Activated CD8-positive, alpha-beta memory T cell treated with anti-CD3 and anti-CD28 coated beads, Interleukin-2, amount 50 U/mL, for 24 hours (primary cell): ENCODE measurements around the gene MYO18A.

Experiments used
- DNase-seq: peaks from one replicate; pipeline ENCODE4 v3.0.0-alpha.2; 2020; ENCODE audit errors: extremely low read depth

Gene MYO18A

DNA sequence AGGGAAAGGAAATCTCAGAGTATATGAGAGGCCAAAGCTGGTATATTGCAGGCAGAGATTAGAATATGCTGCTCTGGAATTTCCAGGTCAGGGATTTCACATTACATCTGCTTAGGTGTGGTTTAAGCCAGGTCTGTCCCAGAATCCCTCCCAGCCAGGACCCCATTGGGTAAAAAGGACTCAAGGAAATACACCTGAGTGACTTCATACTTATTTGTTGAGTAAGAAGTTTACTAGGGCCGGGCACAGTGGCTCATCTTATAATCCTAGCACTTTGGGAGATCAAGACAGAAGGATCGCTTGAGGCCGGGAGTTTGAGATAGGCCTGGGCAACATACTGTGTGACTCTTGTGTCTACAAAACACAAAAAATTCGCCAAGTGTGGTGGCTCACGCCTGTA is 130.0 kb downstream of the MYO18A start:
- DNase-seq: no peak

DNA sequence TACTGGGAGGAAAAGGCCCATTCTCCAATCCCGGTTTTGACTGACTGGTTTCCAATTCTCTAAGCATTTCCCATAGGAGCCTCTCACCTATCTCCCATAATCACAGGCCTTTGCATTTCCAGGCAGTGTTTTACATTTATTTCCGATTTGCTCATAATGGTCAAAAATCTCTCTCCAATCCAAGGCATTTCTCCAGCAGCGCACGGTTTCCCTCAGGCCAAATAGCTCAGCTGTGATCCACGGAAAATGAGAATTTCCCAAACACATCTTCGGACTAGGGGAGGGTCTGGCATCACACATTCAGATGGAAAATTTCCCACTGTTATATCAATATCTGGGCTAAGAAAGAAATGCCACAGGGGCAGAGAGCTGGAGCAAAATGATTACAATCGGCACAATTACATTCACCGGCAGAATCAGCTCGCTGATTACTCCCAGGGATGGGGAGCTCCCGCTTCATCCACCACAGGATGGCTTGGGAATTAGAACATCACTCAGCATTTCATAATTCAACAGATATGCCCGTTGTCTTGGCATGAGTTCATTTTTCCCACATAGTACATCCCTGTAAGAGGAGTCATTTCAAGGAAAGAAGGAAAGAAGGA is 130.6 kb downstream of the MYO18A start:
- DNase-seq: no peak

DNA sequence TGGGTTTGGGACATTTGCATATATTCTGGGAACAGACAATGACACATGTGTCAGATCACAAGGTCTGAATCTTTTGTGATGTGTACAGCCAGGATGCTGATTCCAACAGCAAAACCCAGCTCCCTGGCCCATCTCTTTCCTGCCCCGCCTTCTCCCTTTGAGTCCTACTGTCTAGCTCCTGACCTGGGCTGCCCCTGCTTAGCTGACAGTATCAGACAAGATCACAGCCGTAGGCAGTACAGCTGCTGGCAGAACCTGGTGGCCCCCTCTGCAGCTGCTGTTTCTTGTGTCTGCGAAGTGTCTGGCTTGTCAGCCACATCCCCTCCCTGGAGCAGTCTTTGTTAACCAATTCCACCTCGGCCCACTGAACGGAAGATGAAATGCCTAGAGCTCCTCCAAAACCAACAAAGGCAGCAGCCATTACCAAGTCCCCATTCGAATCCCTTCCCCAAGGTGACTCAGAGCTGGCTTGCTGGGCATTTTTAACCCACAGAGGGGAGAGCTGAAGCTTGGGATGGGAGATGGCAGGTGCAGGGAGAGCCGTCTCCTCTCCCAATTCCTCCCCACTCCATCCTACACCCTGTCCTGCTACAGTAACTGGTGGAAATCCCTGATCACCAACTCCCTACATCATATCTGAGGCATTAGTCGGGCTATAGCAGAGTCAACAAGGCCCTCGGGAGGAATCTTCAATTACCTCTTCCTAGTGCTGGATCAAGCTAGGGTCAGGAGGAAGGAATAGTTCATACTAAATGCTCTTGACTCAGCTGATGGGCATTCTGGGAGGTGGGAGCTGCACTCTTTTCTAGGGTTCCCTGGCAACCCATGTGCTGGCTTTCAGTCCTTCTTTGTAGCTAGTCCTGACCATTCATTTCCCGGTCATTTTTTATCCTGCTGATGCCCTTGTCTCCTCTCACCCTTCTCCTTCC is 131.5 kb downstream of the MYO18A start:
- DNase-seq: no peak

GRCh38 chr17:29046473-29046839 is 133.7 kb downstream of the MYO18A start:
- no peak for DNase-seq

GRCh38 chr17:29045734-29046472 is 134.3 kb downstream of the MYO18A start:
- no peak for DNase-seq

GRCh38 chr17:29045026-29045425 is 135.2 kb downstream of the MYO18A start:
- no peak for DNase-seq

DNA sequence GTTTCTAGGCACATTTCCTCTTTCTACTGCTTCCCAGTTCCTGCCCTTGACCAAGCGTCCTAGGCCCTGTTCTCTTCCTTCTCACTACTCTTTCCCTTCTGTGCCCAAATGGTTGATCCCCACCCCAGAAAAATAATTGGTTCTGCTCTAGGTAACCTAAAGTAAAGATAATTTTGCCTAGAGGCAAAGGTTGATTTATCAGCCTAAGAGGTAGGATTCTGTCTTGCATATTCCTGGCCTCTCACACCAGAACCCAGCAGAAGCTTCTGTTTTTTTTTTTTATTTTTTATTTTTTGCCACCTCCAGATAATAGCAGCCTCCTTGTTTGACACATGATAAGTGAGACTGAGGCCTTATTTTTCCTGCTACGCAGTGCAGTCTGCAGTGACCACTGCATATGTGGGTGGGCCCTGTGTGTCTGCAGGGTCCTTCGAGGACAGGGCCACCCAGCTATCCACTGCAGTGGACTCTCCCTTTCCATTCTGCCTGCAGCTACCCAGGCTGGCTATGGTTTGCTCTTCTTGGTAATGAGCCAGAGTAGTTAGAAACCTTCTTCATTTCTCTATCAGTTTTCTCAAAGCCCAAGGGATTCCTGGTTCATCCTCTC is 136.6 kb downstream of the MYO18A start:
- DNase-seq: no peak

GRCh38 chr17:29042679-29043538 is 137.3 kb downstream of the MYO18A start, which contains the start of gene PIPOX:
Gene PIPOX (plus strand): TSS chr17:29043141. CDS start chr17:29043226, 85 bp downstream.
- DNase-seq: no peak

DNA sequence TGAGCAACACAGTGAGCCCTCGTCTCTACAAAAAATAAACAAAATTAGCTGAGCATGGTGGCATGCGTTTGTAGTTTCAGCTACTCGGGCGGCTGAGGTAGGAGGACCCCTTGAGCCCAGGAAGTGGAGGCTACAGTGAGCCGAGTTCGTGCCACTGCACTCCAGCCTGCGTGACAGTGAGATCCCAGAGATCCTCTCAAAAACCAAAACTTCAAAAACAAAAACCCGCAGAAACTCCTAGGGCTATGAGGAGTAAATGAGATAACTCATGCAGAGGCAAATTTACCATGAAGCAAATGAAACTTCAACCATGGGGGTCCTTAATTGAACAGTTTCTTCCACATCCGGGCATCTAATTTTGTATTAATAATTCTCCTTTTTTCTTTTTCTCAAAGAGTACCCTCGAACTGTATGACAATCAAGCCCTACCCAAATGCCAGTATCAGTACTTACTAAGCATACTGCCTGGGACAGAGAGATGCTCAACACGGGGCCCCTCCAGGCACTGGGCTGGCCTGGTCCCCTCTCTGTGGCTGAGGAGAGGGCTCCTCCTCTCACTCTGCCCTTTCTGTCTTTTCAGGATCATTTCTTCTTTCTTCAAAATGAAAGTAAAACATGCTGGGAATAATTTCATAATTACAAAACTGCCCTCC is 138.0 kb downstream of the MYO18A start:
- no peak for DNase-seq

GRCh38 chr17:29041571-29041970 is 138.6 kb downstream of the MYO18A start:
- no peak for DNase-seq

GRCh38 chr17:29041091-29041490 is 139.1 kb downstream of the MYO18A start:
- DNase-seq: no peak

- DNase-seq: no peak
Measured at GRCh38 chr17:29039764-29040598, 140.2 kb downstream of the MYO18A start.

DNA sequence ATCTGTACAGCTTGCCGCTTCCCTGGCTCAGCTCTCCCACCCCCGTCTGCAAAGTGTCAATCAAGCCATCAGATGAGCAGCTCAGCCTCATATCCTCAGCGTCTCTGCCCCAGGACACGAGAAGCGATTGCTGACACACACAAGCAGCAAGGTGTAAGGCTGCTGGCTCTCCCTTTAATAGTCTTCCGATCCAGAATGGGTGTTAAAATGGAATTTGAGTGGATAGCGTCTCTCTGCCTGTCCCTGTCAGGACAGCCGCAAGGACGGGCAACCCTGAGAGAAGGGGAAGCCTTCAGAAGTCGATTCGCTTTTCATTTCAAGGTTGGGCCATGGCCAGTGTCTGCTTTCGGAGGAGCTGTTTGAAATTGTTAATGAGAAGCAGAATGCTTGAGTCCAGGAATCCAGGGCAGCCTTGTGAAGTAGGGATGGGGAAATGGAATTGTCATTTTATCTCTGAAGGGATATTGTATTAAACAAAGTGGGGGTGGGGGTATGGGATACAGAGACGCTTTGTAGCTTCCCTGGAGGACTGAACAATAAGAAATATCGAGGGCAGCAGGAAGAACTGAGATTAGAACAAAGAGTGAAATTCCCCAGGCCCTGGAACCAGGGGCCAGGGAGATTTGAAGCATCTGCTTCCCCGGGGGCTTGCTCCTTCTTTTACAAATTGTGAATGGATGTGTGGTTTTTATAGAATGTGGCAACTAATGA is 142.0 kb downstream of the MYO18A start:
- no peak for DNase-seq

DNA sequence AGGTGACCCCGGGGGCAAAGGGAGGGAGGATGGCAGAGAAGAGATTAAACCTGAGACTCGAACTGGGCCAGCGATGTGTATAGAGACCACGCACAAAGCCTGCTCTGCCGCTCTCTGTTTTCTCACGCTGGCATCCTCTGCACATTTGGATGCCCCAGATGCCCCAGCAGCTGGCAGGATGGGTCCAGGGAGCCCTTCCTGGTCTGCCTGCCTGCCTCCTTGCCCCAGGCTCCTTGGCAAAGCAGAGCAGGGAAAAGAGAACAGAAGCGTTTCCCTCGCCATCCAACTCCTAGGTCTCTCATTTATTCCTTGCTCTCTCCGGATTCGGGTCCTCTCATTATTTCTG is 142.5 kb downstream of the MYO18A start:
- no peak for DNase-seq

- no peak for DNase-seq
Measured at GRCh38 chr17:29036584-29036983, 143.6 kb downstream of the MYO18A start.

- no peak for DNase-seq
Measured at GRCh38 chr17:29034510-29034909, 145.7 kb downstream of the MYO18A start.

DNA sequence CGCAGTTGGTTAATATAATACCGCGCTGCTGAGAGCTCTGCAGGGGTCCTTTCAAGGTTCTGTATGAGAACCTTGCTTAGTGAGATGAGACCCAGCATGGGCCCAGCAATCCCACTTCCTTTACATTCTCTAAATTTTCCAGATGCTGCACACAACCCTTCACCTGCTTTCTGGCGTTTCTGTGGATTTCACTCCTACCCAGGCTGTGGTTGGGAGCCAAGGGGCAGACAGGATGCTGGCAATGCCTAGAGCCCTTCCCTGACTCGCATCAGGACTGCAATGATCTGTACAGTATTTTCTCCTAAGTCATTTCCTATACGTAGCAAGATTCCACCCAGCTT is 147.4 kb downstream of the MYO18A start:
- DNase-seq: no peak

GRCh38 chr17:29032013-29032856 is 148.0 kb downstream of the MYO18A start:
- no peak for DNase-seq
